GM12874 (cell line): ENCODE results near the gene TEX10.

Source experiments
- CTCF ChIP-seq: IDR thresholded peaks from 2 replicates; pipeline ENCODE4 v1.5.1; 2011; ENCODE audit warnings: low read depth, mild to moderate bottlenecking, control low read depth, low read length, moderate library complexity; ENCODE audit not compliant: insufficient read depth

The TEX10 gene

GRCh38 chr9:100284247-100284646, 68.5 kb downstream of the TEX10 start:
- no peak for TF ChIP-seq CTCF

DNA sequence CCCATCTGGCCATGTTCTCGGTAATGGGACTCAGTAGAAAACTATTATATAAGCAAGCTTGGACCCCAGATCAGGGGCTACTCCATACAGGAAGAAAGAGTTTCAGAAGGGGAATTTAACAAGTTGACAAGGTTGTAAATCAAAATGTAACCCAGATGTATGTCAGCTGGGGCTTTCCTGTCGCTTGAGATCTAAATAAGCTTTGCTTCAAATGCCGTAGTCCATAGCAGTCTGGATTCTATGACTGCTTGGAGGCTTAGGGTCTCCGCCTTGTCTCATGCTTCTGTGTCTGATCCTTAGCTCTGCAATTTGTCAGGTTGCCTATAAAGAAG, 70.4 kb downstream of the TEX10 start:
- TF ChIP-seq CTCF = no peak

DNA sequence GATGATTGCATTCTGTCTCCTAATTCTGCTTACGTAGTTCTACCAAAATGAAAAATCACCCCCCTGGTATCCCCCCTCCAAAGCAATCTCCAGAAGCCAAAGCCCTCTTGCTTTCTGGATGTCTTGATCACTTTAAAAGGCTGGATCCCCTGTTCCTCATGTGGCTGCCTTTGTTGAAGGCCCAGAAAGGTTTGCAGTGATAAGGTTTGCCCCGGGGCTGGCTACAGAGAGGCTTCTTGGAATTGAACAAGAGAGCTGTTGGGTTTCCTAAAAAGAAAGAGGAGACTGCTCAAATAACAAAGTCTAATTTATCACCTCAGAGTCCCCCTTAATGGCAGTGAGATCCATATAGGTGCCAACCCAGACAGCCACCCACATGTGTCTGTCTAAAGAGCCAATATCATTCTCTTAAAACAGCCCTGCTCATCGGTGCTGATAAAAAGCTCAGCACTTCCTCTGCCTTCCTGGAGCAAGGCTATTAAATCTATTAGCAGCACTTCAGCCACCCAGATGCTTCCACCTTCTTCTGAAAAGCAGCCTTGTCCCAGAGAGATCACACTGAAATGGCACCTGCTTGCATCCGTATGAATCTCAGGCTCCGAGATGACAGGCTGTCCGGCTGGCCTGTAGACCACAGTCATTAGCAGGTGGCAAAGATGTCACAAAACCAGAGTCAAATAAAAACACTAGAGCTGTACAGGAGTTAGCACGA, 70.9 kb downstream of the TEX10 start:
- TF ChIP-seq CTCF = no peak

- no peak for TF ChIP-seq CTCF
Measured at GRCh38 chr9:100281066-100281465, 71.7 kb downstream of the TEX10 start.

- no peak for TF ChIP-seq CTCF
Measured at GRCh38 chr9:100277166-100277979, 75.4 kb downstream of the TEX10 start.

DNA sequence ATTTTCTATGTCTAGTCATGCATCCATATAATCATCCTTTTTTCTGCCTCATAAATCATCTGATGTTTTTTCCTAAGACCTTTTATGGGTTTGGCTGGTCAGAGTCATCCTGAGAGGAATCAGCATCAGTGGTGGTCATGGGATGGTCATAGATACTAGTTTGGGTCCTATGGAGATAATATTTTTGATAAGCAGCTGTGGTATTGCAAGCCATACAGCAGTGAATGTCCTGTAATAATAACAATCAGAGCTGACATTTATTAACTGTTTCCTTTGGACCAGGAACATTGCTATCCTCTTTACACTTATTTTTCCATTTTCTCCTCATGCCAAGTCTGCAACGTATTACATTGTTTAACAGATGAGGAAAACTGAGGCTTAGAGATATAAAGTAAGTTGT, 83.1 kb downstream of the TEX10 start:
- no peak for TF ChIP-seq CTCF

- TF ChIP-seq CTCF = no peak
Measured at GRCh38 chr9:100268271-100268670, 84.5 kb downstream of the TEX10 start.
